HG03066 (cell line): ENCODE measurements around the gene NES.
"Not testable (repeated sequence)": the region's sequence is repeated elsewhere in the genome, so short reads cannot be mapped to it uniquely, and the experiment has no call there.

Experiments
- ATAC-seq: cut with Tn5 transposase; IDR thresholded peaks from one replicate; pipeline ENCODE4 v1.9.1; 2021; ENCODE audit warnings: low read depth; ENCODE audit not compliant: unreplicated experiment

Gene NES

GRCh38 chr1:156648496-156648895, 28.7 kb downstream of the NES start:
- ATAC-seq: no peak

DNA sequence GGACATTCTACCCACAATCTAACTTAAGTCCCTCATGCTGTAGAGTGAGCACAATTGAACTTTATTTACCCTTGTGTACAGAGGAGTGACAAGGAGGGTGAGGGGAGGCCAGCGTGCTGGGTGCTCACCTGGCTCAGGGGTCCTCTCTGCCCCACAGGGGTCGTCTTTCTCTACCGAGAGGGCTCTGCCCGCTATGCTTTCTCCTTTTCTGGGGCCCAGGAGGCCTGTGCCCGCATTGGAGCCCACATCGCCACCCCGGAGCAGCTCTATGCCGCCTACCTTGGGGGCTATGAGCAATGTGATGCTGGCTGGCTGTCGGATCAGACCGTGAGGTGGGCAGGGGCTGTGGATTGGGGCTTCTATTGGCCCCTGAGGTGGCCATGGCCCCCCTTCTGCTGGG, 29.9 kb downstream of the NES start:
- no peak for ATAC-seq

- ATAC-seq: no peak
These were observed 30.4 kb downstream of the NES start for GRCh38 chr1:156646738-156647211.

DNA sequence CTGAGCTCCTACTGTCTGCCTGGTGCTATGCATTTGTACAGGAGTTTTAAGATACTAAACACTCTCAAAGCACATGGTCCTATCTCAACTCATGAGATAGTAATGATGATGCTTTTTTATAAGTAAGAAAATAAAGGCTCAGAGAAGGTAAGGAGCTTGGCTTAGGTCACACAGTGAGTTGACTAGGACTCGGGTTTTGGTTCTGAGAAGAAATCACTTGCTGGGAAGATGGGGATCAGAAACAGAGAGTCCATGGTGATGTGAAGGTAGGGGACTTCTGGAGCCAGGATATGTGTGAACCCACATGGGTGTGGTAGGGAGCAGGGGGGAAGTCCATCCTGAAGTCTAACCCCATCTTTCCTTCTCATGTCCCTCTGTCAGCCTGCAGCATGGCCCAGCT, 31.5 kb downstream of the NES start:
- no peak for ATAC-seq

DNA sequence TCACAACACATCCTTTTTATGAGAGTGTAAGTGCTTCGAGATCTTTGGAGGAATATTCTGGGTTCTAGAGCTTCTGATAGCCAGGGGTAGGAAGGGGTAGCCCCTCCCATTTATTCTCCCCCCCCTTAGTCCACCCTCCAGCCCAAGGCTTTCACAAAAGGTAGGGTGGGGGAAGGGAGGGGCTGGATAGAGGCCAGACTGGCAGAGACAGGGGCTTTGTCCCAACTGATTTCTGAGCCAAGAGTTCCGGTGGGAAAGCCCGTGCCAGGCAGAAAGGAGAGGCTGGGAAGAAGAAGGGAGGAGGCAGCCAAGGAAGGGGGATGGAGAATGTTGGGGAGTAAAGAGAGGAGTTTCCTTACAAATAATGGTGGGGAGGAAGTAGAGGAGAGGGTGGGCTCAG, 32.2 kb downstream of the NES start:
- no peak for ATAC-seq

DNA sequence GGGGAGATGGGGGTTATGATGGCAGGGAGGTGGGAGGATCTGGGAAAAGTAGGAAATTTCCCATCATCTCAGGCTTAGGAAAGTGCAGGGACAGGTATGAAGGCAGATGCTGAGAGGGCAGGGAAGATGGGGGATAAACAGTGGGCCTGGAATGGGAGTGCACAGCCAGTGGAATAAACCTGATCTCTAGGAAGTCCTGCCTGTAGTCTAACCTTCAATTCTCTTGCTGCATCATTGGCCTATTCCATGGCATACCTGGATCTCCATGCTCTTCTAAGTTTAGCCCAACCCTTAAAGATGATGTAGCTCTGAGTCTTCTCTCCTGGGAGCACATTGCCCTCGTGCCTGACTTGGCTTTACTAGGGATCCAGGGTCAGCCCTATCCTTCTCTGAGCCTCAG, 32.6 kb downstream of the NES start:
- no peak for ATAC-seq

DNA sequence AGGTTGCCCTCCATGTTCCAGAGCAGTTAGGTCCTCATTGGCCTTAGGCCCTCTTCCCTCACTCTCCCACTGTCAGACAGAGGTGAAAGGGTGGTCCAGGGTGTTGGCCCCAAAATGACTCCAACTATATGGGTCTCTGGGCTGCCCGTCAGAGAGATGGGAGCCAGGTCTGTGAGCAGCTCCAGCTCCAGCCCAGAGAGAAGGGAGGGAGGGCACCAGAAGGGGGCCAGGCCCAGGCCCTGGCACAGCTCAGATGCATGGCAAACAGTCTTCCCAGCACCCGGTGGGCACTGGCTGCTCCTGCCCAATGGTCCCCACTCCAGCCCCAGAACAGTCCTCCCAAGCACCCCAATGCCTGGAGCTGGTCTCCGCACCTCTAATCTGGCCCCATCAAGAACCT, 33.1 kb downstream of the NES start:
- no peak for ATAC-seq

GRCh38 chr1:156643778-156644092, 33.5 kb downstream of the NES start:
- peak; percentile 70 for ATAC-seq

DNA sequence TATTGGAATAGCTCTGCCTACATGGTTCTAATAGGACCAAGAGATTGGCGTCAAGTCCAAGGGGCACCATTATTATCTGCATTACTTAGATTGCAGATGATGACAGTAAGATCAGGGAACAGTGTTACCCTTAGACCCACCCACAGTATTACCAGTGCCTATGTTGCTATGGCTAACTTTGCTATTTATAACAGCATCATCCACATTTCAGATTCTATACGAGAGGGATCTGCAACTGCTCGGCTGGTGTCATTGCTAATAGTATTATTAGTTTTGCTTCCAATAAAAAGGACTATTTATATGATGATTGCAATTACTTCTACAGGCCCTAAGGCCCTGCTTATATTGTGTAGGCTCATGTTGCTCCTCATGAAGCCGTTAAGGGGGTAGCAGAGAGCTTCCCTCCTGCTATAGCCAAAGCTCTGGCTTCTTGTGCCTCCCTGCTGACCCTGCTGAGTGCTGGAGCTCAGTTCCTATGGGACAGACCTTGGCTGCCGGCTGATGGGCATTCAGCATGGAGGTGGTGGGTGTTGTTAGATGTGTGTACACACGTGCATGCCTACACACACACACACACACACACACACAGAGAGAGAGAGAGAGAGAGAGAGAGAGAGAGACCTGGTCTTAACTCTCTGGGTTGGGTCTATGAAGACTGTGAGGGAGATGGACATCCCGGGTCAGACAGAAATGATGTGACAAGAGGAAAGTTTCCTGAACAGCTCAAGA, 34.0 kb downstream of the NES start:
- ATAC-seq: no peak

DNA sequence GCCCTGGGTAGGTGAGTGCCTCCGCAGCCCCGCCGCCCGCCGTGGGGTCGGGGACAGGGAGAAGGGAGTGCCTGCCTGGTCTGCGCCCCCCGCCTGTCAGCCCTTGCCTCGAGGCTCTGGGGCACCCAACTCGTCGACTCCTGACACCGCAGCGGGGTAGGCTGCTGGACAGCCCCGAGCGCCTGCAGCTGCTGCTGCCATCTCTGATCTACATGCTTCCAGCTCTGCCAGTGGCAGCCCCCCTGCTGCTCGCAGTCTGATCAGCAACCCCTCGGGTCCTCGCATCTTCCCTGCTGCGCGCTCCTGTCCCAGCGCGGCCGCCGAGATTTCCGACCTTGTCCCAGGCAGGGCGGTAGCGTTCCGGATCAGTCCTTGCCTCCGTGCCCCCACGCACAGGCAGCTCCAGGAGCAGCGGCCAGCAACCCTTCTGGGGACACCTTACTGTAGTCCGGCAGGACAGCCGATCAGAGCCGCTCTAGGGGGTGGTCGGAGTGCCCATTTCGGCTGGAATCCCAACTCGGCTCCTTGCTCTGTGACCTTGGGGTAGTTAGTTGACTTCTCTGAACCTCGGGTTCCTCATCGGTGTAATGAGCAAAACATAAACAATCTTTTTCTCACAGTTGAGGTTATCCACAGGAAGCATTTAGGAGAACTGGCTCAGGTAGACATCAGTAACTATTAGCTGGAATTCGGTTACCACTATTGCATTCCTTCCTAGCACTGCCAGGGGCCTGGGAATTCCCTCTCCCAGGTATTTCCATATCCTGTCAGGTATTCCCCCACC, 34.8 kb downstream of the NES start:
- no peak for ATAC-seq

GRCh38 chr1:156641761-156642264, 35.4 kb downstream of the NES start, which contains the start of gene BCAN:
TSS of gene BCAN (plus strand) at chr1:156642117. CDS start at chr1:156646055, 3,938 bp downstream.
- ATAC-seq: no peak

- ATAC-seq: no peak
These were observed 36.1 kb downstream of the NES start for GRCh38 chr1:156640842-156641706.

GRCh38 chr1:156639601-156640101, 37.6 kb downstream of the NES start:
- ATAC-seq: no peak

DNA sequence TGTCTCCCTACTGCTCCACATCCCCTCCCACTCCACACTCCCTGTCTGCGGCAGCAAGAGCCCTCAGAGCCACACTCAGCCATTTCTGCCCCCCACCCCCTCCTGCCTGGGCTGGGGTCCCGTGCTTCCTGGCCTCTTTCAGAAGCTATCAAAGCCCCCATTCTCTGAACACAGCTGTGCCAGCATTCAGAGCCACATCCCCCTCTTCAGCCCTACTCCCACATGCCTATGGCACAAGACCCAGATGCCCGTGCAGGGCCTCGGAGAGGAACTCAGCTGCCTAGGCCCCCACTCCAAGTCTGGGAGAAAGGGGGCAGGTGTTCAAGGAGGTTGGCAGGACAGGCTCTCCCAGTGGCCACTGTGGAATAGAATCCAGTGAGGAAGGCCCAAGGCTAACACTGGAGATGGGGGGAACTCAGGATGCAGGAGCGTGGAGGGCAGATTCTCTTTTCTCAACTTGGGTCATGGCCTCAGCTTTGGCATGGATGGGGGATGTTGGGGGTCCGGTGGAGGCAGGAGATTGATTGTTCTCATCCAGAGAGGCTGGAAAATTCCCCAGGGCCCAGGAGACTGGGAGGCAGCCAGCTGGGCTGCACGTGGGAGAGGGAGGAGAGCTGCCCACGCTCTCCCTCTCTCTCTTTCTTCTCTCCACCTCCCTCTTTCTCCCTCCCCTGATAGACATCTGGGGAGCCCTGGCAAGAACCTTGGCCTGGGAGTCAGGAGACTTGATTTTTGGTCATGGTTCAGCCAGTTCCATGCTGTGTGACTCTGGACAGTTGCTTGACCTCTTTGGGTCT, 38.8 kb downstream of the NES start:
- ATAC-seq: no peak

GRCh38 chr1:156632355-156632754, 44.9 kb downstream of the NES start:
- no peak for ATAC-seq

DNA sequence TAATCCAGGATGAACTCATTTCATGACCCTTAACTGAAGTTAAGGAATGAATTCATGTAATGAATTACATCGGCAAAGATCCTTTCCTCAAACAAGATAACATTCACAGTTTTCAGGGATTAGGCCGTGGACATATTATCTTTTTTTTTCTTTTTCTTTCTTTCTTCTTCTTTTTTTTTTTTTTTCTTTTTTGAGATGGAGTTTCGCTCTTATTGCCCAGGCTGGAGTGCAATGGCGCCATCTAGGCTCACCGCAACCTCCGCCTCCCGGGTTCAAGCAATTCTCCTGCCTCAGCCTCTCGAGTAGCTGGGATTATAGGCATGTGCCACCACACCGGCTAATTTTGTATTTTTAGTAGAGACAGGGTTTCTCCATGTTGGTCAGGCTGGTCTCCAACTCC, 46.1 kb downstream of the NES start:
- ATAC-seq: not testable (repeated sequence)

- no peak for ATAC-seq
These were observed 47.3 kb downstream of the NES start for GRCh38 chr1:156629823-156630449.

- ATAC-seq: no peak
These were observed 49.8 kb downstream of the NES start for GRCh38 chr1:156627313-156627880.

- no peak for ATAC-seq
These were observed 51.1 kb downstream of the NES start for GRCh38 chr1:156626079-156626438.
